GM23248 (cell line): Measurements from ENCODE around the gene ANGEL1. TPM values are rescaled to one million over a fixed set of nuclear protein-coding genes. Genes with fewer than 3 reads are reported as not detected.

Experiments used
- DNase-seq: peaks from one replicate; pipeline ENCODE4 v3.0.0-alpha.2; 2015
- H2AFZ ChIP-seq: fragments of 200-600 bp; sonication (generic); 2 replicates; pipeline ENCODE4 v1.6.1; 2016; ENCODE audit warnings: antibody characterized with exemption
- H3F3A ChIP-seq: fragments of 200-600 bp; sonication (generic); 2 replicates; pipeline ENCODE4 v1.6.1; 2016; ENCODE audit warnings: mild to moderate bottlenecking, antibody characterized with exemption, mixed run types; ENCODE audit not compliant: insufficient read depth
- H3K27ac ChIP-seq: fragments of 200-600 bp; sonication (generic); 2 replicates; pipeline ENCODE4 v1.5.1; 2016; ENCODE audit warnings: mild to moderate bottlenecking
- H3K27me3 ChIP-seq: fragments of 200-600 bp; sonication (generic); replicated peaks from 2 replicates; pipeline ENCODE4 v1.6.1; 2016; ENCODE audit warnings: mild to moderate bottlenecking; ENCODE audit not compliant: insufficient read depth
- H3K36me3 ChIP-seq: fragments of 200-600 bp; sonication (generic); 2 replicates; pipeline ENCODE4 v1.6.1; 2016; ENCODE audit warnings: low read depth, mild to moderate bottlenecking
- H3K4me1 ChIP-seq: fragments of 200-600 bp; sonication (generic); 2 replicates; pipeline ENCODE4 v1.6.1; 2016; ENCODE audit warnings: mild to moderate bottlenecking; ENCODE audit not compliant: insufficient read depth
- H3K4me2 ChIP-seq: fragments of 200-600 bp; sonication (generic); one replicate; pipeline ENCODE4 v1.6.1; 2016; ENCODE audit warnings: mild to moderate bottlenecking; ENCODE audit not compliant: unreplicated experiment
- H3K4me3 ChIP-seq: fragments of 200-600 bp; sonication (generic); 2 replicates; pipeline ENCODE4 v1.5.1; 2016; ENCODE audit warnings: mild to moderate bottlenecking
- H3K79me2 ChIP-seq: fragments of 200-600 bp; sonication (generic); 2 replicates; pipeline ENCODE4 v1.6.1; 2016; ENCODE audit warnings: mild to moderate bottlenecking; ENCODE audit not compliant: insufficient read depth
- H3K9ac ChIP-seq: fragments of 200-600 bp; sonication (generic); 2 replicates; pipeline ENCODE4 v1.6.1; 2016; ENCODE audit warnings: mild to moderate bottlenecking
- H3K9me2 ChIP-seq: fragments of 200-600 bp; sonication (generic); 2 replicates; pipeline ENCODE4 v1.6.1; 2016; ENCODE audit warnings: mixed run types, mild to moderate bottlenecking, moderate library complexity; ENCODE audit not compliant: insufficient read depth
- H3K9me3 ChIP-seq: fragments of 200-600 bp; sonication (generic); one replicate; pipeline ENCODE4 v1.6.1; 2017; ENCODE audit warnings: low read depth
- H4K20me1 ChIP-seq: fragments of 200-600 bp; sonication (generic); 2 replicates; pipeline ENCODE4 v1.6.0; 2016; ENCODE audit not compliant: insufficient read depth
- EZH2 ChIP-seq: fragments of 200-600 bp; sonication (generic); IDR thresholded peaks from 2 replicates; pipeline ENCODE4 v1.6.1; 2018; ENCODE audit warnings: antibody characterized with exemption, mild to moderate bottlenecking; ENCODE audit not compliant: insufficient read depth, poor library complexity, severe bottlenecking
- EZH2phosphoT487 ChIP-seq: fragments of 200-600 bp; sonication (generic); IDR thresholded peaks from 2 replicates; pipeline ENCODE4 v1.6.1; 2018; ENCODE audit warnings: antibody characterized with exemption, moderate library complexity, mild to moderate bottlenecking, low read depth; ENCODE audit not compliant: insufficient read depth
- WGBS, 2 experiments: methylation state at CpG; one replicate each; pipeline ENCODE4 v1.1.6; 2015 to 2017; ENCODE audit warnings: low lambda C conversion rate in 2 of 2, low coverage in 1 of 2; ENCODE audit errors: missing lambda C conversion rate in 2 of 2; 5-methylcytosine and 5-hydroxymethylcytosine counted together
- in situ Hi-C: fragments of 300-500 bp; cut with MboI; formaldehyde crosslinking; loops from 2 replicates; pipeline ENCODE4 v1.15.0; 2020
- polyA plus RNA-seq: library from polyadenylated mRNA; unstranded; fragments of >200 nt; fragmentation: Nextera tagmentation; extraction: Ambion mirVana; gene quantifications from 2 replicates; pipeline ENCODE4 v1.2.1, GENCODE V29; 2016
- total RNA-seq: library from RNA; depleted of rRNA; stranded (reverse); fragments of >200 nt; shearing (Covaris generic); gene quantifications from 2 replicates; pipeline ENCODE4 v1.2.3, GENCODE V29; 2014; rRNA removed

Gene ANGEL1, protein sequence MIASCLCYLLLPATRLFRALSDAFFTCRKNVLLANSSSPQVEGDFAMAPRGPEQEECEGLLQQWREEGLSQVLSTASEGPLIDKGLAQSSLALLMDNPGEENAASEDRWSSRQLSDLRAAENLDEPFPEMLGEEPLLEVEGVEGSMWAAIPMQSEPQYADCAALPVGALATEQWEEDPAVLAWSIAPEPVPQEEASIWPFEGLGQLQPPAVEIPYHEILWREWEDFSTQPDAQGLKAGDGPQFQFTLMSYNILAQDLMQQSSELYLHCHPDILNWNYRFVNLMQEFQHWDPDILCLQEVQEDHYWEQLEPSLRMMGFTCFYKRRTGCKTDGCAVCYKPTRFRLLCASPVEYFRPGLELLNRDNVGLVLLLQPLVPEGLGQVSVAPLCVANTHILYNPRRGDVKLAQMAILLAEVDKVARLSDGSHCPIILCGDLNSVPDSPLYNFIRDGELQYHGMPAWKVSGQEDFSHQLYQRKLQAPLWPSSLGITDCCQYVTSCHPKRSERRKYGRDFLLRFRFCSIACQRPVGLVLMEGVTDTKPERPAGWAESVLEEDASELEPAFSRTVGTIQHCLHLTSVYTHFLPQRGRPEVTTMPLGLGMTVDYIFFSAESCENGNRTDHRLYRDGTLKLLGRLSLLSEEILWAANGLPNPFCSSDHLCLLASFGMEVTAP
- 3.7 and 7.3 TPM in 2 replicates for total RNA-seq
- polyA plus RNA-seq: 4.9 TPM in 2 replicates

DNA sequence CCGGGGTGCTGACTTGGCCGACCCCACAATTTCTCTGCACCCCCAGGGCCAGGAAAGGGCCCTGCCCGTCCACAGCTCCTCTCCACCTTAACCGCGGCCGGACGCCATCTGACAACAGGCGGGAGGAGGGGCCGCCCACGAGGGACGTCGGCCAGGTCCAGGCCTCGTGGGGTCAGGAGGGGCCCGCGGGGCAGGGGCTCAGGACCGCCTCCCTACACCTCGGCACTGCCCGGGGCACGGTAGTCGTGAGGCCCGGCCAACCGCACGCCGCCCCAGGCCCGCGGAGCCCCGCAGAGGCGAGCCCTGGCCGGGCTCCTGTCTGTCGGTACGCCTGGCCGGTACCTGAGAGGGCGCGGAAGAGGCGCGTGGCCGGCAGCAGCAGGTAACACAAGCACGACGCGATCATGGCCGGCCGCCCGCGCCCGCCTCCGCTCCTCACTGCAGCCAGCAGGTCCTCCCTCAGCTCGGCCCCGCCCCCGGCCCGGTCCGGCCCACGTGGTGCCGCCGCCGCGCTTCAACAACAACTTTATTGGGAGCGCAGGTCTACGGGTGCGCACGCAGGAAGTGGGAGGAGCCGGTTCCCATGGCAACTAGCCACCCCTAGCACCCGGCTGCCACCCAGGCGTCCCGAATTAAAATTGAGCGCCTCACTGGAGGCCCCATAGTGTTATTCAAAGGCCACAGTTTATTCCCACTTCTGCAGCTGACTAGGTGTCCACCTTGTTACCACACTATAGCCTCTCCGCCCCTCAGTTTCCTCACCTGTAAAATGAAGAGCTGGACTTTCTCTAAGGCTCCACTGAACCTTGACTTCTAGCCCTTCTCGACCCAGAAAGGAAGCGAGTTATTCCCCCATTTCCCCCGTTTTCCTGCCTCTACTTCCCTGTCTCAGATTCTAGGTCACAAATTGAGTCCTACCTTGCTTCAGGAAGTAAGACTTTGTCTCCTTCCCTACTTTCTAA, at the start of gene ANGEL1:
Gene ANGEL1 (minus strand): TSS at position 461 of the 962 bp plus-strand sequence. CDS start 55 bp downstream, at position 406.
- Histone ChIP-seq H3K79me2 (peaks cover 4% of the 10 kb centered on the region; the same call in 1 of the 2 replicates), H3K9me3 (no peaks in the 10 kb centered on the region), H3K4me1 (no peaks in the 10 kb centered on the region), H3K27ac (no peak within 1 kb of the TSS), H3K4me2 (peak within 1 kb of the TSS; percentile 90), H3F3A (no peaks in the 10 kb centered on the region), H3K9ac (peak within 1 kb of the TSS; percentile 78), H3K36me3 (no peaks in the 10 kb centered on the region), H4K20me1 (no peaks in the 10 kb centered on the region), H2AFZ (peak within 1 kb of the TSS; percentile 81), H3K9me2 (no peaks in the 10 kb centered on the region), H3K27me3 (peaks cover 8% of the 10 kb centered on the region; the same call in 1 of the 2 replicates), H3K4me3 (peak within 1 kb of the TSS; percentile 69)
- in situ Hi-C loops: no loop called here
- peak; percentile 94 for DNase-seq
- TF ChIP-seq EZH2 (no peak), EZH2phosphoT487 (no peak)
- 8 to 11% methylated on average over 46 to 61 of the region's 69 CpGs for WGBS, 2 experiments

DNA sequence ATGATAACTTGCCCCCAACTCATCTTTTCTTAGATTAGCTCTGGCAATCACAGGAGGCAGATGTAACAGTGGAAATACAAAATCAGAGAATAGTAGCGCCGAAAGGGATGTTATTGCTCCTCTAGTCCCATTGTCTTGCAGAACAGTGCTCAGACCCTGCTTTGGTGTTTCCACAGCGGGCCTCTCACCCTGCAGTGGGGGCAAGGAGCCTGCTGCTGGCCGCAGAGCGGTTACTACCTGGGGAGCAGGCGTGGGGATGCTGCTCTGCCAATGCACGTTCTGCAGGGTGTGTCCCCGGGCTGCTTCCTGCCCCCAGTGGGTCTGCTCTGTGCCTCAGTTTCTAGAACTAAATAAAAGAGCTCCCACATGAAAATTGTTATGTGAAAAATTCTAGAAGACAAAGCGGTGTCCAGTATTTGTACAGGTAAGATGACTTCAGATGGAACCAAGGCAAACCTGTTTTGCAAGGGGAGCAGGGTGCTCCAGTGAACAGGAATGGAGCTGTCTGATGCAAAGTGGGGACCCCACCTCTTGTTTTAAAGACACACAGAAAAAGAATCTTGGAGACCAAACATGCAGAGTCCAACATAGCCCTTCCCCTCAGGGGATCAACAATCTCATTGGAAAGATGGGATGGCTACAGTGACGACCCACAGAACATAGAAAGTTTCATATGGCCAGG, 49.0 kb upstream of the ANGEL1 start:
- TF ChIP-seq EZH2 (no peak), EZH2phosphoT487 (no peak)
- WGBS, 2 experiments: 31 to 37% methylated on average over 10 of the region's 10 CpGs
- in situ Hi-C loops: no loop called here

DNA sequence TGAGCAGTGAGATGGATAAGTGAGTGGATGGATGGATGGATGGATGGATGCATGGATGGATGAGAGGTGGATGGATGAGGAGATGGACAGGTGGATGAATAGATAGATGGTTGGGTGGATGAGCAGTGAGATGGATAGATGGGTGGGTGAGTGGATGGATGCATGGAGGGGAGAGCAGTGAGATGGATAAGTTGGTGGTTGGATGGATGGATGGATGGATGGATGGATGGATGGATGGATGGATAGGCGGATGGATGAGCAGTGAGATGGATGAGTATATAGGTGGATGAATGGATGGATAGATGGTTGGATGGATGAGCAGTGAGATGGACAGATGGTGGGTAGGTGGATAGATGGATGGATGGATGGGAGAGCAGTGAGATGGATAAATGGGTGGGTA, 44.1 kb upstream of the ANGEL1 start:
- Histone ChIP-seq H3K4me1 (no peaks in the 10 kb centered on the region), H3K27me3 (peaks cover 9% of the 10 kb centered on the region), H3K27ac (no peak overlapping the region), H2AFZ (no peak overlapping the region), H3K79me2 (no peaks in the 10 kb centered on the region), H3K36me3 (no peaks in the 10 kb centered on the region), H3K9me2 (no peaks in the 10 kb centered on the region), H3K9me3 (no peaks in the 10 kb centered on the region), H3K4me3 (no peak overlapping the region), H4K20me1 (no peaks in the 10 kb centered on the region), H3K9ac (no peak overlapping the region), H3K4me2 (no peak overlapping the region), H3F3A (no peaks in the 10 kb centered on the region)
- no peak for DNase-seq
- in situ Hi-C loops: no loop called here
- TF ChIP-seq EZH2phosphoT487 (no peak), EZH2 (no peak)
- WGBS, 2 experiments: 0 to 6% methylated on average over 1 of the region's 1 CpG

More for the DNA sequence above, 49.0 kb upstream of the ANGEL1 start:
- Histone ChIP-seq H3K79me2 (no peaks in the 10 kb centered on the region), H3K4me1 (no peaks in the 10 kb centered on the region), H2AFZ (no peak overlapping the region), H3K4me3 (no peak overlapping the region), H3K9me2 (no peaks in the 10 kb centered on the region), H3K27me3 (peaks cover 11% of the 10 kb centered on the region), H3F3A (no peaks in the 10 kb centered on the region), H3K4me2 (no peak overlapping the region), H3K27ac (no peak overlapping the region), H3K9me3 (no peaks in the 10 kb centered on the region), H3K36me3 (no peaks in the 10 kb centered on the region), H3K9ac (no peak overlapping the region), H4K20me1 (no peaks in the 10 kb centered on the region)
- no peak for DNase-seq
